Measurements from ENCODE around the gene UNG.
A peak's percentile ranks its signal among the peaks of the same experiment; 100 is the strongest.

The UNG gene

DNA sequence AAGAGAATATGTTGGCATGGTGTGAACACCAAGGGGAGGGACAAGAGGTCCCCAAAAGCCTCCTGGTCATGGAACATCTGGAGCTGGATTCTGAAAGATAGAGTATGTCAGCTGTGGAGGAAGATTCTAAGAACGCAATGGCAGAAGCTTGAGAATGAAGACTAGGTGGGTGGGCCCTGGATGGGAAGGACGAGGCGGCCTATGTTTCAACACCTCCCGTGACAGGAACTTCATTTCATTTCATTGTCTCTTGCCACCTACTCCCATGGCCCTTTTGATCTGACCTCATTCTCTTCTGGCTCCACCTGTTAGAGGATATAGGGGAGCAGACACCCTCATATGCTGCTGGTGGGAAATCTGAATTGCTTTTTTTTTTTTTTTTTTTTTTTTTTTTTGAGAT lies 3.3 kb downstream of the UNG start:
- no peak for DNase-seq (ENCODE audit: low read depth, low spot score)
- POLR2A ChIA-PET, result no interaction called here

GRCh38 chr12:109102491-109102890 lies 5.1 kb downstream of the UNG start:
- H3K4me3 ChIP-seq (ENCODE audit: low read depth, low read length), result no peak overlapping the region
- ChIA-PET CTCF (interaction anchor here (1.1 to 6.4 kb wide), 3 partner anchors 8 to 291 kb away, joined by 3 to 61 read pairs (median 8); partner anchors contain the start of gene ALKBH2), POLR2A (no interaction called here)
- TF ChIP-seq CTCF (IDR thresholded peaks at IDR 0.05; ENCODE audit: insufficient read depth, low read length, missing control alignments), result no peak
- DNase-seq (ENCODE audit: low read depth, low spot score), result no peak

More for the DNA sequence above, 3.3 kb downstream of the UNG start:
- CTCF ChIA-PET, result interaction anchor here (1.0 to 6.4 kb wide), 3 partner anchors 10 to 435 kb away, joined by 3 to 61 read pairs (median 5); no protein-coding TSS in a partner anchor
- no peak for TF ChIP-seq CTCF (IDR thresholded peaks at IDR 0.05; ENCODE audit: insufficient read depth, low read length, missing control alignments)
- H3K4me3 ChIP-seq (ENCODE audit: low read depth, low read length), result no peak overlapping the region

DNA sequence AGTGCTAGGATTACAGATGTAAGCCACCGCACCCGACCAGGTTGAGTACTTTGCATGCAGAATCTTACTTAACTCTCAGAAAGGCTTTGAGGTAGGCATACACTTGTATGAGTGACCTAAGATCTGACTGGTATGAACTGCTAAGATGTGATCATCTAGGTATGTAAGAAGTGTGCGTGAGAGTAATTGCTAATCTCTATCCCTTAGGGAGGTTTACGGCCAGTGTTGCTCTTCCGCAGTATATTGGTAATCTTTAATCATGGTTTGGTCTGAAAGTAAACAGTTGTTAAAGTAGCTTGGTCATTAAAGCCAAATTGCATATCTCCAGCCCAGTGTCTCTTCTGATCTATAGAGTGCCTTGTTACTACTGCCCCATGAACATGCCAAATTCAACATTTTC lies 7.8 kb downstream of the UNG start:
- ChIA-PET CTCF (no interaction called here), POLR2A (no interaction called here)
- no peak for TF ChIP-seq CTCF (IDR thresholded peaks at IDR 0.05; ENCODE audit: insufficient read depth, low read length, missing control alignments)
- no peak for DNase-seq (ENCODE audit: low read depth, low spot score)
- H3K4me3 ChIP-seq (ENCODE audit: low read depth, low read length), result no peak overlapping the region

GRCh38 chr12:109109746-109110350 lies 12.5 kb downstream of the UNG start:
- H3K4me3 ChIP-seq (ENCODE audit: low read depth, low read length), result no peak overlapping the region
- TF ChIP-seq CTCF (IDR thresholded peaks at IDR 0.05; ENCODE audit: insufficient read depth, low read length, missing control alignments), result no peak
- DNase-seq (ENCODE audit: low read depth, low spot score), result no peak
- ChIA-PET CTCF (interaction anchor here (0.8 to 5.3 kb wide), 4 partner anchors 9 to 284 kb away, joined by 3 to 61 read pairs (median 4); no protein-coding TSS in a partner anchor), POLR2A (no interaction called here)

DNA sequence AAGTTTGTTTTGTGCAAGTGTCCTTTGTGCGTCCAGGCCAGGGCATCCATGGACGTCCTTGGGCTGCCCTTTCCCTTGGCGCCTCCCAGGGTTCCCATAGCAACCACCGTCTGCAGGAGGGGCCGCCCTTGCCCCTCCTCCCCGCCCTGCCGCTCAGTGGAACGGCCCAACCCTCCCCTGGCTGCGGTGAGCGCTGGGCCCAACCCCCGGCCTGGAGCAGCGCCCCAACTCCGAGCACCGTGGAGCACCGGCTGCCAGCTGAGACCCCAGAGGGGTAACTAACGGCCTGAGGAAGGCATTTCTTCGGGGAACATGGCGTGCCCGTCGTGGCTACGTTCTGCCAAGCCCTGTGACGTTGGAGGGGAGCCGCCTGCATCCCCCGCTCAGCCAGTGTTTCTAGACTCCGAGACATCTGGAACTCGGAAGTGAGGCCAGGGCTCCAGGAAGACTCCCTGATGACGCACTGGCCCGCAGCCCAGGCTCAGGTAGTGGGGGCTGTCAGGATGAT lies 13.6 kb downstream of the UNG start:
- POLR2A ChIA-PET, result no interaction called here
- DNase-seq (ENCODE audit: low read depth, low spot score), result no peak
- CTCF ChIA-PET, result interaction anchor here (0.7 to 5.3 kb wide), 26 partner anchors 10 to 667 kb away, joined by 3 to 81 read pairs (median 6); partner anchors contain the start of gene ALKBH2
- no peak for TF ChIP-seq CTCF (IDR thresholded peaks at IDR 0.05; ENCODE audit: insufficient read depth, low read length, missing control alignments)
- H3K4me3 ChIP-seq (ENCODE audit: low read depth, low read length), result peak overlapping the region; percentile 69

DNA sequence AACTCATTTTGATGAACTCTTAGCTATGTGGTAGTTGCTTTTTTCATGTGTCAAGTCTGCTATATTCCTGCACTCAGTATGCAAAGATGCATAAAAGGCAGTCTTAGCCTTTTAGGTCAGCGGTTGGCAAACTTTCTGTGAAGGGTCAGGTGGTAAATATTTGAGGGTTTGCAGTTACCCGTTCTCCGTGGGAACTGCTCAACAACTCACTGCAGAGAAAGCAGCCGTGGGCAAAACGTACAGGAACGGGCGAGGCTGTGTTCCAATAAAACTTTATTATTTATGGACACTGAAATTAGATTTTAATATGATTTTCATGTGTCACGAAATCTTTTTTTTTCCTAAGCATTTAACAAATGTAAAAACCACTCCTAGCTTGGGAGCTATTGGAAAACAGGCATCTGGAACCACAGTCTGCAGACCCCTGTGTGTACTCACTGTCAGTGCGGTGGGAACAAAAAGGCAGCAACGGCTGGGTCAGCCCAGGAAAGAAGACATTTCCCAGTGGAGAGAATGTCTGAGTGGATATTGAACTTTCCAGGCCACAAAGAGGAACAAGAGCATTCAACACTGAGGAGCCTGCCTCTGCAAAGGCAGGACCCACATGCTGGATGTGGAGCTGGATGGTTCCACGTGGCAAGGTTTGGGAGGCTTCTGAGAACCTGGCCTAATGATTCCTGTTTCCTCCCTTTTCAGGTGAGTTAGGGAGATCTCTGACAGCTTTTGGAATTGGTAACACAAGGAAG lies 15.5 kb downstream of the UNG start:
- TF ChIP-seq CTCF (IDR thresholded peaks at IDR 0.05; ENCODE audit: insufficient read depth, low read length, missing control alignments), result no peak
- CTCF ChIA-PET, result interaction anchor here (0.6 to 5.3 kb wide), 20 partner anchors 8 to 549 kb away, joined by 3 to 81 read pairs (median 8); no protein-coding TSS in a partner anchor
- H3K4me3 ChIP-seq (ENCODE audit: low read depth, low read length), result no peak overlapping the region
- DNase-seq (ENCODE audit: low read depth, low spot score), result no peak
- POLR2A ChIA-PET, result no interaction called here
